Measurements from ENCODE around the gene FYN.

Gene FYN

GRCh38 chr6:111829998-111830397 lies 43.3 kb downstream of the FYN start:
- DNase-seq, result no peak

GRCh38 chr6:111829581-111829980 lies 43.7 kb downstream of the FYN start:
- DNase-seq, result no peak

GRCh38 chr6:111828809-111829208 lies 44.4 kb downstream of the FYN start:
- DNase-seq, result no peak

- DNase-seq, result no peak
These were observed 47.7 kb downstream of the FYN start for GRCh38 chr6:111825439-111826086.

DNA sequence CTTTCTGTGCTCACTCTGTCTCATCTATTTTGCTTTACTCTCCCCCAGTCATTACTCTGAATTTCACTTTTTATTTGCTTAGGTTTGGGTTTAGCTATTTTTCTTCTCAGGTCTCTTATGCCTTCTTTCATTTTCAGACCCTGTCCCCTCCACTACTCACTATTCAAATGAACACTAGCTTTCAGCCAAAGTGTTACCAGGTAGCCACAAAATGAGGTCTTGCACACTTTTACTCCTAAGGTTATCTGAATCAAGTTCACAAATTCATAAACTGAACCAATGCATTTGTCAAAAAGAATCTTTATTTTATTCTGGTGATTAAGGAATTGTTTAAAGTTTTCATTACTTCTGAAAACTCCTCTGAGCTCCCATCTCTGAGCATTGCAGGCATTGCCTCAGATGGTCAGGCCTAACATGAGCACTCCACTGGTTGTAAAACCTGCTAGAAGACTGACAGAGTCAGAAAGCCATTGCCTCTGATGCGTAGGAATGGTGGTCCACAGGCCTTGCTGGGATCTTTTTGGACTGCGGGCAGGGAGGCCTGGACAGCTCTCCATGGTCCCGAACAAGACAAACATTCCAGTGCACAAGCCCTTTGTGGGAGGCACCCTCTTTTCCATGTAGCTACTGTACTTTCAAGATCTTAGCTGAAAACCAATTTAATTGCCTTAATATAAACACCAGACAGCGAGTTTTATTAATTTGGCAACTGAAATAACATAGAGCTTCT lies 48.5 kb downstream of the FYN start:
- no peak for DNase-seq

DNA sequence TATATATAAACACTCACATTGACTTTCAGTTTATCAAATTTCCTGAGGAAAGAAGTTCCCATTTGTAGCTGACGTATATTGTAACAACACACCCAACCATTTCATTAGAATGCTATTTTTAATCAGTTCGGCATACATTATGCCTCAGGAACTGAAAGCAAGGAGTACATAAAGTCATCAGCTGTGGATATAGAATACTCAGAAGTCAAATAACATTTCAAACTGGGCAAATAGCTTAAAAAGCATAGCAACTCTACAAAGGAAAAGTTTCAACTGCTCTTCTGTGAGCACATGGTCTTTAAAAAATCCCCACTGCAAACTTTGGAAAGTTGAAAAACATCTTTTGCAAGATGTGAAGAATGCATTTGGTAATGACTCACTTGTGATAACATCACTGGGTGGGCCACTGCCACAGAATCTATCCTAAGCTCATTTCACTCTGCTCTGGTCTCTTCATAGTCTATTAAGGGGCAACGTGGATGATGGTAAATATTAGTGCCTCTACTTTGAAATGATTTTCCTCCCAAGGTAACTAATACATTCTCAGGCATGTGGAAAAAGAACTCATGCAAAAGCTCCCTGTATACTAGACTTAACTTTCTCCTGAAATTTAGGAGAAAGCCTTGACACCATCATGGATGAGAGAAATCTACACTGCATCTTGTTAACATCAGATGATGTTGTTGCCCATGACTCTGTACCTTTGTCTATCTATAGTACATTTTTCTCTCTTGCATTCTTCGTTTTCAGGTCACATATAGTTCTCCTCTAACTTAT lies 49.2 kb downstream of the FYN start:
- DNase-seq, result no peak

GRCh38 chr6:111823012-111823411 lies 50.2 kb downstream of the FYN start:
- no peak for DNase-seq

DNA sequence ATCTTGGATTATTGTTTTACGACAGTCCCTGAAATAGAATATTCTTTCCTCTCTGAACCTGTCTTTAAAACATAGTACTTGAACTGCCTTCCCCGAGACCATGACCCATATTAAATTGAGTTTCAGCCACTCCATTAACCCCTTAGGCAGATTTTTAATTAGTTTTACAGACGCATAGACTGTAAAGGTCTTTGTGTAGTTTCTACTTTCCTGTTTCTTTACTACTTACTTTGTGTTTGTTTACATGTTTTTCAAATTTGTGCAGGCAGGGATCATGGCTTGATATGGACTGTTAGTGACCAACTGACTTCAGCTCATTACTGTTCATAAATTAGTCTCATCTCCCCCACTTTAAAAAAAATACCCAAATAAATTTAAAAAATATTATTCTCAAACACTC lies 53.8 kb downstream of the FYN start:
- DNase-seq, result no peak

GRCh38 chr6:111818539-111819226 lies 54.6 kb downstream of the FYN start:
- DNase-seq, result no peak

DNA sequence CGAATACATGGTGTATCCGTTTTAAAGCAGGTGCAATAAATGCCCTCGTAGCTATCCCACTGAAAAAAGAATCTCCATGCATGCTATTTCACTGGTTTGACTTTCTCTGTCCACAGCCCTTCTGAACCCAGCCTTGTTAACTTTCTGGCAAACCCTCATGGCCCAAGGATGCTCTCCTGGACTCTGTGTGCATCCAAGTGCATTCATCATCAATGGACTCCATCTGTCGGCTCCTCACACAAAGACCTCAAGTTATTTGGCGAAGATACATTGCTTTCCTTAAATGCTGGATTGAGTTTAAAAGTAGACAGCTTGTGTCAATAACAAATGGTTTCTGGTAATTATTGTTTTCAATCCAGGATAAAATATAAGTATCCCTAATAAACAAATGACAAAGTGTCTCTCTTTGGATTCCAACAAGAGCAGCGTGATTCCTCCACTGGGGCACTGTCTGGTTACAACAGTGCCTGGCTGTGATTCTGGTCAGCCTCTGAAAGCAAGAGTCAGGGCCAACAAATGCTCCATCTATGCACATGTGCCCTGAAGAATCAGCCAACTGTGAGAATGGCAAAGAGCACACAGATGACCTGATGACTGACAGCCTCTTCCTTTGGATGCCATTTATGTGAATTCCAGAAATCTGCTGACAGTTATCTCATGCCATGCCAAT lies 55.7 kb downstream of the FYN start:
- DNase-seq, result peak; percentile 40

DNA sequence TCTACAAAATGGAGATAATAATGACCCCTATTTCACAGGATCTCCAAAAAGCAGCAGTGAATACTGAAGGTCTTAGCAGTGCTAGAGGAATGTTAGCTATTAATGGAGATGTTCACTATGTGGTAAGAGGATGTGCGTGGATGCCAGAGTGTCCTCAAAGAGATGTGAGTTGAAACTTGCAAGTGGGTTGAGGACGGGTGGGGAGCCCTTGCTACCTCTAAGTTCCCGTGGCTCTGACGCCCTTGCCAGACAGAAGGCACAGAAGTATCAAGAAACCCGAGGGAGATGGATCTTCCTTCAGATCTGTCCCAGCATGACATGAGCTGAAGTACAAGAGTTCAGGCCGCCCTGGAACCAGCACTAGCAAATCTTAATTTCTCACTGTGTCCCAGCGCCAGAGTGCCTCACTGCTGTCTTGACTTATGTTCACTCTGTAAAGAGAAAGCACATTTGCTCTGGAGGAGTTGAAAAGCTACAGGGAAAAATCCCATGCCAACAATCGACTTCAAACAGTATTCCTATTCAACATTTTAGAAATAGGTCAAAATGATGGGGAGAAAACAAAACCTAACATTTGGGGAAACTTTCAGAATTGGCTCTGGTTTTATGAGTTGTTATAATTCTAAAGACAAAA lies 59.5 kb downstream of the FYN start:
- no peak for DNase-seq

- no peak for DNase-seq
These were observed 60.0 kb downstream of the FYN start for GRCh38 chr6:111813237-111813636.

DNA sequence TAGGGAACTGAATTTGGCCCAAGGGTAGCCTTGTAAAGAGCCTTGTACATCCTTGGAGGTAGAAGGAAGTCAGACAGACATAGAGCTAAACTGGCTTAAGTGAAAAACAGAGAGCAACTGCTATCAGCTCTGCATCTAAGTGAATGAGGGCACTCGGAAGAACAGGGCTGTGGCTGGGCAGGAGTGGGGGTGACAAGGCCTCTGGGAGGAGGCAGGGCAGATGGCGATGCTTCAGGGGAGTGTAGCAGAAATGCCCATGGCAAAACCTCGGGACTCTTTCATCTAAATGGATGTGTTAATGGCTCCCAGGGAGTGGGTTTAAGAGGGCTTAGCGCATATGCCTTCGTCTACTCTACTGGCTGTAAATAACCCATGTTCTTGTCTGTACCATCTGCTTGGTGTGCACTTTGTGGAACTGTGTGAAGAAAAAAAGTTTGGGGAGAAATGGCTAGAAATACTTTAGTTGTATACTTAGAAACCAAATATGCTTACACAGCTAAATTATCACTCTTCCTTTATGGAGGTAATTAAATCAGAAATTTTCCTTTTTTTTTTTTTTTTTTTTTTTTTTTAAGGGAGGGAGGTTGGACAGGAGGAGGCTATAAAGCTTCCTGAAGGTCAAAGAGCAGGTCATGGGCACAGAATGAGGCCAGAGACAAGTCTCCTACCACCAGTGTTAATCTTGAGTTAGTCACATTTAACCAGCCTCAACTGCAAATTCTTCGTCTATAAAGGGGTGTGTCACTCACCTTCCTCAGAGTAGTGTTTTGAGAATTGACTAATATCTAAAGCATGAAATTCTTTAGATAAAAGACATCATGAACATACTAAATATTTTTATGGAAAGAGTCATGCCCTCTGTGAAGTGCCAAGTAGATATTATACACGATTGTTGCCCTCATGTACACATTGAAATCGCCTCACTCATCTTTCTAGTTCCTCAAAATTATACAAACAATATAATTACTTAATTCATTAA lies 60.9 kb downstream of the FYN start:
- peak; percentile 93 for DNase-seq

DNA sequence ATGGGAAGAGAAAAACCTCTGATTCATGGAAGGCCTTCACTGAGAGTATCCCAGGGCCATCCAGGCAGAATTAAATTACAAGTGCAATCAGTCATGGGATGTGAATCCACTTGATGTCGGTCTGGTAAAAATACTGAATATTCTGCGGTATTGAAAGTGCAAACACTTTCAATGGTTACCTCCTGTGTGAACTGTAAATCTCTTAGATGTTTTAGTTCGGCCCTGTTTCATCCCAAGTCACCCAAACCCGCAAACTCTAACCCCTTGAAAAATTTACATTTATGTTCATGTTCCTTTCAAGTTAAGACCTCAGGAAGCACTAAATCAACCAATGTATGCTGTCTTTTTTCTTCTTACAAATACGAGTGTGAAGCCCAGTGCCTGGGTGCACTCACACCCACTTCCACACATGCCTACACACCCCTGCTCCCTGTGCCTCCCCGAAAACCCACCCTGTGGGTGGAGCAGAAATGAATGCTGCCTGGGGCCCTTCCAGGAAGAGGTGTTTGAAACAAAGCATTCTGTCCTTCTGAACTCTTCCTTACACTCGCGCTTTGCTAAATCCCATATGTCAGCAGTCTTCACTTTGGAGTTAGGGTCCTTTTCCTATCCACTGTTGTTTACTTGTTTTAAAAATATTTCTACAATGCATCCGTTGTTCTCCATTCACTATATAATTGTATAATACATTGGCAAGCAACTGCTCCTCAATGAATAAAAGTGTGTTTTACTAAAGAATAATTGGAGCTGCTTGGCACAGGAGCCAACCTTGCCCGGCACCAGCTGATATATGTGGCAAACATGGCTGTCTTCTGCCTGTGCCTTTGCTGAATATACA lies 62.7 kb downstream of the FYN start:
- DNase-seq, result peak; percentile 38

GRCh38 chr6:111809766-111810165 lies 63.5 kb downstream of the FYN start:
- no peak for DNase-seq

GRCh38 chr6:111809264-111809663 lies 64.0 kb downstream of the FYN start:
- peak; percentile 94 for DNase-seq

GRCh38 chr6:111808493-111808892 lies 64.8 kb downstream of the FYN start:
- DNase-seq, result no peak

- DNase-seq, result no peak
These were observed 66.4 kb downstream of the FYN start for GRCh38 chr6:111806561-111807497.

- DNase-seq, result no peak
These were observed 67.1 kb downstream of the FYN start for GRCh38 chr6:111806165-111806547.
